HEK293 (cell line): Measurements from ENCODE around the gene TDRD10.
A peak's percentile ranks its signal among the peaks of the same experiment; 100 is the strongest.

Experiments used
- CTCF ChIA-PET: fragments of 350-600 bp; formaldehyde crosslinking; extraction: SDS; loops from one replicate; lab custom pipeline; 2021; ENCODE audit warnings: antibody characterized with exemption; lab: Yijun Ruan, JAX
- POLR2A ChIA-PET: fragments of 300-600 bp; formaldehyde crosslinking; extraction: SDS; loops from one replicate; lab custom pipeline; 2020; ENCODE audit warnings: antibody characterized with exemption, inconsistent platforms; lab: Yijun Ruan, JAX
- H3K27ac ChIP-seq: fragments of 200-500 bp; sonication (Bioruptor generic); 2 replicates; pipeline ENCODE4 v1.5.1; 2014; ENCODE audit warnings: low read depth, low read length, control low read depth, inconsistent platforms; ENCODE audit errors: extremely low read depth
- H3K36me3 ChIP-seq, 2 experiments: fragments of 200-500 bp in 1 of 2; sonication (Bioruptor generic) in 1 of 2; 1 replicate in 1 of 2; 2 replicates in 1 of 2; pipeline ENCODE4 v1.5.1; 2014 to 2017; ENCODE audit warnings: inconsistent platforms in 2 of 2, low read length in 2 of 2; ENCODE audit not compliant: control insufficient read depth in 2 of 2, insufficient read depth in 1 of 2
- H3K4me1 ChIP-seq: fragments of 200-500 bp; sonication (Bioruptor generic); 2 replicates; pipeline ENCODE4 v1.5.1; 2014; ENCODE audit warnings: mild to moderate bottlenecking, low read length, inconsistent platforms; ENCODE audit not compliant: control insufficient read depth, insufficient read depth
- H3K4me3 ChIP-seq: 2 replicates; pipeline ENCODE4 v1.5.1; 2011; ENCODE audit warnings: low read depth, mild to moderate bottlenecking, control low read depth, low read length, moderate library complexity
- H3K9me3 ChIP-seq: fragments of 200-500 bp; sonication (Bioruptor generic); 2 replicates; pipeline ENCODE4 v1.5.1; 2014; ENCODE audit warnings: low read depth, low read length, inconsistent platforms; ENCODE audit not compliant: control insufficient read depth, insufficient read depth
- BCL11A ChIP-seq: fragments of 450-650 bp; formaldehyde crosslinking; IDR thresholded peaks from 2 replicates; pipeline ENCODE4 v1.5.1; 2016; ENCODE audit warnings: low read depth, missing biosample characterization, missing genetic modification characterization
- ELK4 ChIP-seq: IDR thresholded peaks from 2 replicates; pipeline ENCODE4 v1.6.1; 2011; ENCODE audit warnings: mild to moderate bottlenecking, low read depth, low read length, borderline replicate concordance
- FEZF1 ChIP-seq: fragments of 450-650 bp; formaldehyde crosslinking; IDR thresholded peaks from 2 replicates; pipeline ENCODE4 v1.5.1; 2016; ENCODE audit warnings: missing biosample characterization, missing genetic modification characterization
- GLIS1 ChIP-seq: fragments of 450-650 bp; formaldehyde crosslinking; IDR thresholded peaks from 2 replicates; pipeline ENCODE4 v1.5.1; 2016; ENCODE audit warnings: missing biosample characterization, missing genetic modification characterization
- OSR2 ChIP-seq: fragments of 450-650 bp; formaldehyde crosslinking; IDR thresholded peaks from 2 replicates; pipeline ENCODE4 v1.5.1; 2016; ENCODE audit warnings: missing biosample characterization, missing genetic modification characterization
- SCRT1 ChIP-seq: fragments of 450-650 bp; formaldehyde crosslinking; IDR thresholded peaks from 2 replicates; pipeline ENCODE4 v1.5.1; 2016; ENCODE audit warnings: missing biosample characterization, missing genetic modification characterization, borderline replicate concordance
- ZBTB17 ChIP-seq: fragments of 450-650 bp; formaldehyde crosslinking; IDR thresholded peaks from 2 replicates; pipeline ENCODE4 v1.5.1; 2016; ENCODE audit warnings: missing biosample characterization, missing genetic modification characterization
- ZFP69B ChIP-seq: fragments of 450-650 bp; formaldehyde crosslinking; IDR thresholded peaks from 2 replicates; pipeline ENCODE4 v1.5.1; 2016; ENCODE audit warnings: missing biosample characterization, missing genetic modification characterization
- ZIC2 ChIP-seq: fragments of 450-650 bp; formaldehyde crosslinking; IDR thresholded peaks from 2 replicates; pipeline ENCODE4 v1.5.1; 2016; ENCODE audit warnings: missing biosample characterization, missing genetic modification characterization
- ZNF132 ChIP-seq: fragments of 450-650 bp; formaldehyde crosslinking; IDR thresholded peaks from 2 replicates; pipeline ENCODE4 v1.5.1; 2017; ENCODE audit warnings: missing biosample characterization, missing genetic modification characterization, borderline replicate concordance
- ZNF2 ChIP-seq: fragments of 450-650 bp; formaldehyde crosslinking; IDR thresholded peaks from 2 replicates; pipeline ENCODE4 v1.5.1; 2016; ENCODE audit warnings: missing biosample characterization, missing genetic modification characterization
- ZNF394 ChIP-seq: fragments of 450-650 bp; formaldehyde crosslinking; IDR thresholded peaks from 2 replicates; pipeline ENCODE4 v1.5.1; 2016; ENCODE audit warnings: missing biosample characterization, missing genetic modification characterization, mild to moderate bottlenecking, moderate library complexity, borderline replicate concordance
- ZNF510 ChIP-seq: fragments of 450-650 bp; formaldehyde crosslinking; IDR thresholded peaks from 2 replicates; pipeline ENCODE4 v1.5.1; 2018; ENCODE audit warnings: mild to moderate bottlenecking, missing genetic modification characterization, missing biosample characterization; ENCODE audit not compliant: insufficient replicate concordance
- ZNF629 ChIP-seq: fragments of 450-650 bp; formaldehyde crosslinking; IDR thresholded peaks from 2 replicates; pipeline ENCODE4 v1.5.1; 2017; ENCODE audit warnings: missing biosample characterization, missing genetic modification characterization
- ZNF660 ChIP-seq: fragments of 450-650 bp; IDR thresholded peaks from 2 replicates; pipeline ENCODE4 v1.5.1; 2018; ENCODE audit warnings: missing biosample characterization, mild to moderate bottlenecking, missing genetic modification characterization
- ZNF670 ChIP-seq: fragments of 450-650 bp; formaldehyde crosslinking; IDR thresholded peaks from 2 replicates; pipeline ENCODE4 v1.5.1; 2016; ENCODE audit warnings: missing biosample characterization, missing genetic modification characterization, low read depth
- ZNF776 ChIP-seq: fragments of 450-650 bp; formaldehyde crosslinking; IDR thresholded peaks from 2 replicates; pipeline ENCODE4 v1.5.0; 2017; ENCODE audit warnings: missing biosample characterization, missing genetic modification characterization, borderline replicate concordance
- ZSCAN4 ChIP-seq: fragments of 450-650 bp; formaldehyde crosslinking; IDR thresholded peaks from 2 replicates; pipeline ENCODE4 v1.5.1; 2017; ENCODE audit warnings: missing biosample characterization, missing genetic modification characterization
- TF ChIP-seq, protein P1 (sequence below): fragments of 450-650 bp; formaldehyde crosslinking; IDR thresholded peaks from 2 replicates; pipeline ENCODE4 v1.5.1; 2017; ENCODE audit warnings: missing biosample characterization, missing genetic modification characterization
- TF ChIP-seq, protein P2 (sequence below): fragments of 450-650 bp; formaldehyde crosslinking; IDR thresholded peaks from 2 replicates; pipeline ENCODE4 v1.5.1; 2016; ENCODE audit warnings: missing biosample characterization, missing genetic modification characterization
- TF ChIP-seq, protein P3 (sequence below): fragments of 450-650 bp; formaldehyde crosslinking; IDR thresholded peaks from 2 replicates; pipeline ENCODE4 v1.5.1; 2016; ENCODE audit warnings: missing biosample characterization, missing genetic modification characterization

TDRD10 gene

GRCh38 chr1:154573168-154573510 is 71.1 kb downstream of the TDRD10 start (continued):
- TF ChIP-seq, protein P1, sequence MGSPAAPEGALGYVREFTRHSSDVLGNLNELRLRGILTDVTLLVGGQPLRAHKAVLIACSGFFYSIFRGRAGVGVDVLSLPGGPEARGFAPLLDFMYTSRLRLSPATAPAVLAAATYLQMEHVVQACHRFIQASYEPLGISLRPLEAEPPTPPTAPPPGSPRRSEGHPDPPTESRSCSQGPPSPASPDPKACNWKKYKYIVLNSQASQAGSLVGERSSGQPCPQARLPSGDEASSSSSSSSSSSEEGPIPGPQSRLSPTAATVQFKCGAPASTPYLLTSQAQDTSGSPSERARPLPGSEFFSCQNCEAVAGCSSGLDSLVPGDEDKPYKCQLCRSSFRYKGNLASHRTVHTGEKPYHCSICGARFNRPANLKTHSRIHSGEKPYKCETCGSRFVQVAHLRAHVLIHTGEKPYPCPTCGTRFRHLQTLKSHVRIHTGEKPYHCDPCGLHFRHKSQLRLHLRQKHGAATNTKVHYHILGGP (tag by site-specific recombination) = no peak
- TF ChIP-seq ZIC2 (tag by site-specific recombination) (no peak), GLIS1 (tag by site-specific recombination) (no peak), SCRT1 (tag by site-specific recombination) (no peak), BCL11A (tag by site-specific recombination) (no peak), OSR2 (no peak), ZFP69B (tag by site-specific recombination) (no peak)

DNA sequence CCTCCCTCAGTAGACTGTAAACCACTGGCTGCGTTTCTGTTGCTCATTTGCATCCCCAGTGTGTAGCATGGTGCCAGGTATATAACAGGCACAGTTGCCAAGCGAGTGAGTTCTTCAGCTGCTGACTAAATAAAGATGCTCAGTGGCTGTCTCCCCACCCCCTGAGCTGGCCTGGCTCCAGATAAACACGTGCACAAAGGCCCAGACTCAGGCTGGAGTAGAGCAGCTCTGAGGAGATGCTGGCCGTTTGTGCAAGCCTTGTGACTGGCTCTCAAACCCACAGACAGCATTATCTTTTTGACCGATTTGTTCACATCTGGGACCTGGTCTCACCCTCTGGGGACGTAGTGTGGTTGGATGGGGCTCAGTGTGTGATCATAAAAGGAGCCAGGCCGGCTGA is 72.7 kb downstream of the TDRD10 start:
- TF ChIP-seq ZNF394 (peak; percentile 69; the same call in 1 of the 2 replicates), SCRT1 (tag by site-specific recombination) (no peak), ZBTB17 (0 out of 2 replicates have a peak, but pooled peaks have one; percentile 11), FEZF1 (tag by site-specific recombination) (peak; percentile 39; the same call in 1 of the 2 replicates)
- TF ChIP-seq, protein P2, sequence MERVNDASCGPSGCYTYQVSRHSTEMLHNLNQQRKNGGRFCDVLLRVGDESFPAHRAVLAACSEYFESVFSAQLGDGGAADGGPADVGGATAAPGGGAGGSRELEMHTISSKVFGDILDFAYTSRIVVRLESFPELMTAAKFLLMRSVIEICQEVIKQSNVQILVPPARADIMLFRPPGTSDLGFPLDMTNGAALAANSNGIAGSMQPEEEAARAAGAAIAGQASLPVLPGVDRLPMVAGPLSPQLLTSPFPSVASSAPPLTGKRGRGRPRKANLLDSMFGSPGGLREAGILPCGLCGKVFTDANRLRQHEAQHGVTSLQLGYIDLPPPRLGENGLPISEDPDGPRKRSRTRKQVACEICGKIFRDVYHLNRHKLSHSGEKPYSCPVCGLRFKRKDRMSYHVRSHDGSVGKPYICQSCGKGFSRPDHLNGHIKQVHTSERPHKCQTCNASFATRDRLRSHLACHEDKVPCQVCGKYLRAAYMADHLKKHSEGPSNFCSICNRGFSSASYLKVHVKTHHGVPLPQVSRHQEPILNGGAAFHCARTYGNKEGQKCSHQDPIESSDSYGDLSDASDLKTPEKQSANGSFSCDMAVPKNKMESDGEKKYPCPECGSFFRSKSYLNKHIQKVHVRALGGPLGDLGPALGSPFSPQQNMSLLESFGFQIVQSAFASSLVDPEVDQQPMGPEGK (tag by site-specific recombination) = 0 out of 2 replicates have a peak, but pooled peaks have one; percentile 15
- CTCF ChIA-PET = interaction anchor here (1.4 to 3.1 kb wide), 2 partner anchors 15 to 289 kb away, joined by 3 to 18 read pairs; no protein-coding TSS in a partner anchor

DNA sequence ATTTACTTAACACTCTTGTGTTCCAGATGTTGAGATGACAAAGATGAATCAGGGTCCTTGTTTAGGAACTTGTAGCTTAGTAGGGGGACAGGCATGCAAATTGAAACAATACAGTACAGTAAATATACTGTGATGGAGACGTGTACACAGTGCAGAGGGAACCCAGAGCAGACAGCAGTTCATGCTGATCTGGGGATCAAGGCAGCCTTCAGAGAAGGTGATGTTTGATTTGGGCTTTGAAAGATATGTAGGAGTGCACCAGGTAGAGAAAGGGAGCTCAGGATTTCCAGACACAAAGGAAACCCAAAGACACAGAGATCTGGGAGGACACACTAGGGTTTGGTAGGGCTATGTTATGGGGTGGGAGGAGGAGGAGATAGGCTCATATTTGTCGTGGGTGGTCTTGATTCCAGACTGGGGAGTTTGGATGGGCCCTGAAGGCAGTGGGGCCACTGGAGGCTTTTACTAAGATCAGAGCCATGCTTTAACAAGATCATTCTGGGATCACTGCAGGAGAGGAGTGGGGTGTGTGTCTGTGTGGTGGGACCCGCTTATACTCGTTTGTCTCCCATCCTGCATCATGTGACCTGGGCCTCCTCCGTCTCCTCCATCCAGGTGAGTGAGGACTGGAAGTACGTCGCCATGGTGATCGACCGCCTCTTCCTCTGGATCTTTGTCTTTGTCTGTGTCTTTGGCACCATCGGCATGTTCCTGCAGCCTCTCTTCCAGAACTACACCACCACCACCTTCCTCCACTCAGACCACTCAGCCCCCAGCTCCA is 73.3 kb downstream of the TDRD10 start:
- TF ChIP-seq ZNF2 (no peak), ZFP69B (tag by site-specific recombination) (peak; percentile 52; the same call in 1 of the 2 replicates), ZNF660 (no peak), ZNF776 (tag by site-specific recombination) (no peak), ZNF510 (tag by site-specific recombination) (no peak), ZNF670 (no peak), ZNF629 (tag by site-specific recombination) (no peak), OSR2 (no peak), ZSCAN4 (tag by site-specific recombination) (no peak), ELK4 (no peak), ZNF132 (tag by site-specific recombination) (no peak)
- TF ChIP-seq, protein P3, sequence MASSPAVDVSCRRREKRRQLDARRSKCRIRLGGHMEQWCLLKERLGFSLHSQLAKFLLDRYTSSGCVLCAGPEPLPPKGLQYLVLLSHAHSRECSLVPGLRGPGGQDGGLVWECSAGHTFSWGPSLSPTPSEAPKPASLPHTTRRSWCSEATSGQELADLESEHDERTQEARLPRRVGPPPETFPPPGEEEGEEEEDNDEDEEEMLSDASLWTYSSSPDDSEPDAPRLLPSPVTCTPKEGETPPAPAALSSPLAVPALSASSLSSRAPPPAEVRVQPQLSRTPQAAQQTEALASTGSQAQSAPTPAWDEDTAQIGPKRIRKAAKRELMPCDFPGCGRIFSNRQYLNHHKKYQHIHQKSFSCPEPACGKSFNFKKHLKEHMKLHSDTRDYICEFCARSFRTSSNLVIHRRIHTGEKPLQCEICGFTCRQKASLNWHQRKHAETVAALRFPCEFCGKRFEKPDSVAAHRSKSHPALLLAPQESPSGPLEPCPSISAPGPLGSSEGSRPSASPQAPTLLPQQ = peak; percentile 68; the same call in 1 of the 2 replicates
- Histone ChIP-seq H3K4me1 (peaks cover 6% of the 10 kb centered on the region; the same call in 1 of the 2 replicates), H3K27ac (no peak overlapping the region), H3K36me3 (peaks cover 0 to 36% of the 10 kb centered on the region in 2 experiments; a peak in 2 of 3 replicates), H3K4me3 (no peak overlapping the region), H3K9me3 (no peaks in the 10 kb centered on the region)
- ChIA-PET POLR2A (interaction anchor here (0.8 kb wide), 1 partner anchor 32 kb away, joined by 3 read pairs; no protein-coding TSS in a partner anchor), CTCF (interaction anchor here (0.6 to 3.1 kb wide), 3 partner anchors 10 to 16 kb away, joined by 3 to 18 read pairs (median 5); no protein-coding TSS in a partner anchor)

More for the DNA sequence above, 72.7 kb downstream of the TDRD10 start:
- POLR2A ChIA-PET = interaction anchor here (0.8 kb wide), 1 partner anchor 33 kb away, joined by 3 read pairs; no protein-coding TSS in a partner anchor
- no peak overlapping the region for H3K4me3 ChIP-seq
- peaks cover 6% of the 10 kb centered on the region; the same call in 1 of the 2 replicates for H3K4me1 ChIP-seq
- no peaks in the 10 kb centered on the region for H3K9me3 ChIP-seq
- H3K27ac ChIP-seq = no peak overlapping the region
- H3K36me3 ChIP-seq = peaks cover 0 to 30% of the 10 kb centered on the region in 2 experiments; a peak in 1 of 3 replicates
